HEK293 (cell line): ENCODE results near the gene WDR86.

ENCODE experiments used
- CTCF ChIA-PET: fragments of 350-600 bp; formaldehyde crosslinking; extraction: SDS; loops from one replicate; lab custom pipeline; 2021; ENCODE audit warnings: antibody characterized with exemption; lab: Yijun Ruan, JAX
- POLR2A ChIA-PET: fragments of 300-600 bp; formaldehyde crosslinking; extraction: SDS; loops from one replicate; lab custom pipeline; 2020; ENCODE audit warnings: antibody characterized with exemption, inconsistent platforms; lab: Yijun Ruan, JAX
- H3K27ac ChIP-seq: fragments of 200-500 bp; sonication (Bioruptor generic); 2 replicates; pipeline ENCODE4 v1.5.1; 2014; ENCODE audit warnings: low read depth, low read length, control low read depth, inconsistent platforms; ENCODE audit errors: extremely low read depth
- H3K36me3 ChIP-seq, 2 experiments: fragments of 200-500 bp in 1 of 2; sonication (Bioruptor generic) in 1 of 2; 1 replicate in 1 of 2; 2 replicates in 1 of 2; pipeline ENCODE4 v1.5.1; 2014 to 2017; ENCODE audit warnings: inconsistent platforms in 2 of 2, low read length in 2 of 2; ENCODE audit not compliant: control insufficient read depth in 2 of 2, insufficient read depth in 1 of 2
- H3K4me1 ChIP-seq: fragments of 200-500 bp; sonication (Bioruptor generic); 2 replicates; pipeline ENCODE4 v1.5.1; 2014; ENCODE audit warnings: mild to moderate bottlenecking, low read length, inconsistent platforms; ENCODE audit not compliant: control insufficient read depth, insufficient read depth
- H3K4me3 ChIP-seq: 2 replicates; pipeline ENCODE4 v1.5.1; 2011; ENCODE audit warnings: low read depth, mild to moderate bottlenecking, control low read depth, low read length, moderate library complexity
- H3K9me3 ChIP-seq: fragments of 200-500 bp; sonication (Bioruptor generic); 2 replicates; pipeline ENCODE4 v1.5.1; 2014; ENCODE audit warnings: low read depth, low read length, inconsistent platforms; ENCODE audit not compliant: control insufficient read depth, insufficient read depth
- GLIS1 ChIP-seq: fragments of 450-650 bp; formaldehyde crosslinking; IDR thresholded peaks from 2 replicates; pipeline ENCODE4 v1.5.1; 2016; ENCODE audit warnings: missing biosample characterization, missing genetic modification characterization
- ZEB2 ChIP-seq: fragments of 450-650 bp; formaldehyde crosslinking; IDR thresholded peaks from 2 replicates; pipeline ENCODE4 v1.5.1; 2016; ENCODE audit warnings: missing biosample characterization, missing genetic modification characterization
- ZNF155 ChIP-seq: fragments of 450-650 bp; formaldehyde crosslinking; IDR thresholded peaks from 2 replicates; pipeline ENCODE4 v1.5.1; 2016; ENCODE audit warnings: missing biosample characterization, missing genetic modification characterization
- ZNF169 ChIP-seq: fragments of 450-650 bp; formaldehyde crosslinking; IDR thresholded peaks from 2 replicates; pipeline ENCODE4 v1.5.1; 2016; ENCODE audit warnings: missing biosample characterization, missing genetic modification characterization
- ZNF274 ChIP-seq, 2 experiments: fragments of 200-500 bp in 1 of 2; fragments of 450-650 bp in 1 of 2; sonication (Bioruptor generic) in 1 of 2; formaldehyde crosslinking in 1 of 2; IDR thresholded peaks; 2 replicates each; pipeline versions ENCODE4 v1.5.1 to v1.6.1; 2014 to 2016; ENCODE audit warnings: borderline replicate concordance in 1 of 2, inconsistent platforms in 1 of 2, low read length in 1 of 2, missing biosample characterization in 1 of 2, missing genetic modification characterization in 1 of 2
- ZNF335 ChIP-seq: fragments of 450-650 bp; formaldehyde crosslinking; conservative IDR thresholded peaks from 2 replicates; pipeline ENCODE4 v1.5.1; 2016; ENCODE audit warnings: missing biosample characterization, missing genetic modification characterization
- ZNF629 ChIP-seq: fragments of 450-650 bp; formaldehyde crosslinking; IDR thresholded peaks from 2 replicates; pipeline ENCODE4 v1.5.1; 2017; ENCODE audit warnings: missing biosample characterization, missing genetic modification characterization
- ZNF792 ChIP-seq: fragments of 450-650 bp; formaldehyde crosslinking; IDR thresholded peaks from 2 replicates; pipeline ENCODE4 v1.5.1; 2016; ENCODE audit warnings: missing biosample characterization, missing genetic modification characterization
- TF ChIP-seq, protein P1 (sequence below): fragments of 450-650 bp; formaldehyde crosslinking; IDR thresholded peaks from 2 replicates; pipeline ENCODE4 v1.5.1; 2016; ENCODE audit warnings: missing biosample characterization, missing genetic modification characterization
- TF ChIP-seq, protein P2 (sequence below): fragments of 450-650 bp; formaldehyde crosslinking; IDR thresholded peaks from 2 replicates; pipeline ENCODE4 v1.5.1; 2017; ENCODE audit warnings: missing biosample characterization, missing genetic modification characterization
- TF ChIP-seq, protein P3 (sequence below): fragments of 450-650 bp; formaldehyde crosslinking; IDR thresholded peaks from 2 replicates; pipeline ENCODE4 v1.5.1; 2016; ENCODE audit warnings: missing biosample characterization, missing genetic modification characterization
- TF ChIP-seq, protein P4 (sequence below): fragments of 450-650 bp; formaldehyde crosslinking; IDR thresholded peaks from 2 replicates; pipeline ENCODE4 v1.5.1; 2016; ENCODE audit warnings: missing biosample characterization, missing genetic modification characterization
- TF ChIP-seq, protein P5 (sequence below): fragments of 450-650 bp; formaldehyde crosslinking; IDR thresholded peaks from 2 replicates; pipeline ENCODE4 v1.5.1; 2016; ENCODE audit warnings: missing biosample characterization, missing genetic modification characterization
- TF ChIP-seq, protein P6 (sequence below): fragments of 450-650 bp; formaldehyde crosslinking; IDR thresholded peaks from 2 replicates; pipeline ENCODE4 v1.5.0; 2017; ENCODE audit warnings: missing biosample characterization, missing genetic modification characterization, borderline replicate concordance

Gene WDR86

DNA sequence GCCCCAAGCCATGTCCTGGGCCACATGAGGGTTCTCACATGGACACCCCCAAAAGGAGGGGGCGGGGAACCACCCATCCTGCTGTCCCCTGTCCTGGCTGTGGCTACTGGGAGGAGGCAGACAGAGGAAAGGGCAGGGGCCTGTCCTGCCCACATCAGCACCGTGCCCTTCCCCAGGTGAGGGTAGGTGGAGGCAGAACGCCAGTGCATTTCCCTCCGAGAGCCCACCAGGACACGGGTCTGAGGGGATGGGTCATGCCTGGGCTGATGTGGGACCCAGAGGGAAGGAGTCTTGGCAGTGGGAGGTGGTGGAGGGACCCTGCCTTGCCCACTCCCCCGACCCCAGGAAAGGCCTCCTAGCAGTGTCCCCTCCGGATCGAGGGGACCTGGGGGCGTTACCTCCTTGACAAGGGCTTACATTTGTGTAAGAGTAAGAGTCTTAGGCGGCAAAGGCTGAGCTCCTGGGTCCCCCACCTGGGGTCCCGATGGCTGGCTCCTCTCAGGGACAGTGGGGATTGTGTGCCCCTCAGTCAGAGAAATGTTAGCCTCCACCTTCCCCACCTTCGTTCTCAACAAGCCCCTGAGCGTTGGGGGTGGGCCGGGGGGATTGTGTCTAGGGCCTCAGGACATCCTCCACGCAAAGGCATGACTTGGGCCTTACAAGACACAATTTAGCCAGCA is 24.0 kb upstream of the WDR86 start:
- no peaks in the 10 kb centered on the region for H3K36me3 ChIP-seq
- no peaks in the 10 kb centered on the region for H3K9me3 ChIP-seq
- no peak for TF ChIP-seq ZNF335 (tag by site-specific recombination)
- TF ChIP-seq, protein P1, sequence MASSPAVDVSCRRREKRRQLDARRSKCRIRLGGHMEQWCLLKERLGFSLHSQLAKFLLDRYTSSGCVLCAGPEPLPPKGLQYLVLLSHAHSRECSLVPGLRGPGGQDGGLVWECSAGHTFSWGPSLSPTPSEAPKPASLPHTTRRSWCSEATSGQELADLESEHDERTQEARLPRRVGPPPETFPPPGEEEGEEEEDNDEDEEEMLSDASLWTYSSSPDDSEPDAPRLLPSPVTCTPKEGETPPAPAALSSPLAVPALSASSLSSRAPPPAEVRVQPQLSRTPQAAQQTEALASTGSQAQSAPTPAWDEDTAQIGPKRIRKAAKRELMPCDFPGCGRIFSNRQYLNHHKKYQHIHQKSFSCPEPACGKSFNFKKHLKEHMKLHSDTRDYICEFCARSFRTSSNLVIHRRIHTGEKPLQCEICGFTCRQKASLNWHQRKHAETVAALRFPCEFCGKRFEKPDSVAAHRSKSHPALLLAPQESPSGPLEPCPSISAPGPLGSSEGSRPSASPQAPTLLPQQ (tag by site-specific recombination): no peak
- no peak for TF ChIP-seq GLIS1
- no peak for TF ChIP-seq ZEB2 (tag by site-specific recombination)
- TF ChIP-seq, protein P2, sequence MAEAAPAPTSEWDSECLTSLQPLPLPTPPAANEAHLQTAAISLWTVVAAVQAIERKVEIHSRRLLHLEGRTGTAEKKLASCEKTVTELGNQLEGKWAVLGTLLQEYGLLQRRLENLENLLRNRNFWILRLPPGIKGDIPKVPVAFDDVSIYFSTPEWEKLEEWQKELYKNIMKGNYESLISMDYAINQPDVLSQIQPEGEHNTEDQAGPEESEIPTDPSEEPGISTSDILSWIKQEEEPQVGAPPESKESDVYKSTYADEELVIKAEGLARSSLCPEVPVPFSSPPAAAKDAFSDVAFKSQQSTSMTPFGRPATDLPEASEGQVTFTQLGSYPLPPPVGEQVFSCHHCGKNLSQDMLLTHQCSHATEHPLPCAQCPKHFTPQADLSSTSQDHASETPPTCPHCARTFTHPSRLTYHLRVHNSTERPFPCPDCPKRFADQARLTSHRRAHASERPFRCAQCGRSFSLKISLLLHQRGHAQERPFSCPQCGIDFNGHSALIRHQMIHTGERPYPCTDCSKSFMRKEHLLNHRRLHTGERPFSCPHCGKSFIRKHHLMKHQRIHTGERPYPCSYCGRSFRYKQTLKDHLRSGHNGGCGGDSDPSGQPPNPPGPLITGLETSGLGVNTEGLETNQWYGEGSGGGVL: no peak
- no peak for TF ChIP-seq ZNF629 (tag by site-specific recombination)
- TF ChIP-seq, protein P3, sequence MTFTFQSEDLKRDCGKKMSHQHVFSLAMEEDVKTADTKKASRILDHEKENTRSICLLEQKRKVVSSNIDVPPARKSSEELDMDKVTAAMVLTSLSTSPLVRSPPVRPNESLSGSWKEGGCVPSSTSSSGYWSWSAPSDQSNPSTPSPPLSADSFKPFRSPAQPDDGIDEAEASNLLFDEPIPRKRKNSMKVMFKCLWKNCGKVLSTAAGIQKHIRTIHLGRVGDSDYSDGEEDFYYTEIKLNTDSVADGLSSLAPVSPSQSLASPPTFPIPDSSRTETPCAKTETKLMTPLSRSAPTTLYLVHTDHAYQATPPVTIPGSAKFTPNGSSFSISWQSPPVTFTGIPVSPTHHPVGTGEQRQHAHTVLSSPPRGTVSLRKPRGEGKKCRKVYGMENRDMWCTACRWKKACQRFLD (tag by site-specific recombination): no peak
- TF ChIP-seq ZNF274 (IDR thresholded peaks at IDR 0.05; ENCODE audit: low read length): no peak
- TF ChIP-seq ZNF274 (tag by site-specific recombination; IDR thresholded peaks at IDR 0.05; ENCODE audit: borderline replicate concordance): no peak
- TF ChIP-seq, protein P4, sequence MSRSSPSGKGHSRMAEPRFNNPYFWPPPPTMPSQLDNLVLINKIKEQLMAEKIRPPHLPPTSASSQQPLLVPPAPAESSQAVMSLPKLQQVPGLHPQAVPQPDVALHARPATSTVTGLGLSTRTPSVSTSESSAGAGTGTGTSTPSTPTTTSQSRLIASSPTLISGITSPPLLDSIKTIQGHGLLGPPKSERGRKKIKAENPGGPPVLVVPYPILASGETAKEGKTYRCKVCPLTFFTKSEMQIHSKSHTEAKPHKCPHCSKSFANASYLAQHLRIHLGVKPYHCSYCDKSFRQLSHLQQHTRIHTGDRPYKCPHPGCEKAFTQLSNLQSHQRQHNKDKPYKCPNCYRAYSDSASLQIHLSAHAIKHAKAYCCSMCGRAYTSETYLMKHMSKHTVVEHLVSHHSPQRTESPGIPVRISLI (tag by site-specific recombination): no peak
- TF ChIP-seq, protein P5, sequence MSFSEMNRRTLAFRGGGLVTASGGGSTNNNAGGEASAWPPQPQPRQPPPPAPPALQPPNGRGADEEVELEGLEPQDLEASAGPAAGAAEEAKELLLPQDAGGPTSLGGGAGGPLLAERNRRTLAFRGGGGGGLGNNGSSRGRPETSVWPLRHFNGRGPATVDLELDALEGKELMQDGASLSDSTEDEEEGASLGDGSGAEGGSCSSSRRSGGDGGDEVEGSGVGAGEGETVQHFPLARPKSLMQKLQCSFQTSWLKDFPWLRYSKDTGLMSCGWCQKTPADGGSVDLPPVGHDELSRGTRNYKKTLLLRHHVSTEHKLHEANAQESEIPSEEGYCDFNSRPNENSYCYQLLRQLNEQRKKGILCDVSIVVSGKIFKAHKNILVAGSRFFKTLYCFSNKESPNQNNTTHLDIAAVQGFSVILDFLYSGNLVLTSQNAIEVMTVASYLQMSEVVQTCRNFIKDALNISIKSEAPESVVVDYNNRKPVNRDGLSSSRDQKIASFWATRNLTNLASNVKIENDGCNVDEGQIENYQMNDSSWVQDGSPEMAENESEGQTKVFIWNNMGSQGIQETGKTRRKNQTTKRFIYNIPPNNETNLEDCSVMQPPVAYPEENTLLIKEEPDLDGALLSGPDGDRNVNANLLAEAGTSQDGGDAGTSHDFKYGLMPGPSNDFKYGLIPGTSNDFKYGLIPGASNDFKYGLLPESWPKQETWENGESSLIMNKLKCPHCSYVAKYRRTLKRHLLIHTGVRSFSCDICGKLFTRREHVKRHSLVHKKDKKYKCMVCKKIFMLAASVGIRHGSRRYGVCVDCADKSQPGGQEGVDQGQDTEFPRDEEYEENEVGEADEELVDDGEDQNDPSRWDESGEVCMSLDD: no peak
- TF ChIP-seq ZNF155 (tag by site-specific recombination): no peak
- TF ChIP-seq, protein P6, sequence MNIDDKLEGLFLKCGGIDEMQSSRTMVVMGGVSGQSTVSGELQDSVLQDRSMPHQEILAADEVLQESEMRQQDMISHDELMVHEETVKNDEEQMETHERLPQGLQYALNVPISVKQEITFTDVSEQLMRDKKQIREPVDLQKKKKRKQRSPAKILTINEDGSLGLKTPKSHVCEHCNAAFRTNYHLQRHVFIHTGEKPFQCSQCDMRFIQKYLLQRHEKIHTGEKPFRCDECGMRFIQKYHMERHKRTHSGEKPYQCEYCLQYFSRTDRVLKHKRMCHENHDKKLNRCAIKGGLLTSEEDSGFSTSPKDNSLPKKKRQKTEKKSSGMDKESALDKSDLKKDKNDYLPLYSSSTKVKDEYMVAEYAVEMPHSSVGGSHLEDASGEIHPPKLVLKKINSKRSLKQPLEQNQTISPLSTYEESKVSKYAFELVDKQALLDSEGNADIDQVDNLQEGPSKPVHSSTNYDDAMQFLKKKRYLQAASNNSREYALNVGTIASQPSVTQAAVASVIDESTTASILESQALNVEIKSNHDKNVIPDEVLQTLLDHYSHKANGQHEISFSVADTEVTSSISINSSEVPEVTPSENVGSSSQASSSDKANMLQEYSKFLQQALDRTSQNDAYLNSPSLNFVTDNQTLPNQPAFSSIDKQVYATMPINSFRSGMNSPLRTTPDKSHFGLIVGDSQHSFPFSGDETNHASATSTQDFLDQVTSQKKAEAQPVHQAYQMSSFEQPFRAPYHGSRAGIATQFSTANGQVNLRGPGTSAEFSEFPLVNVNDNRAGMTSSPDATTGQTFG (tag by site-specific recombination): no peak
- TF ChIP-seq ZNF792 (tag by site-specific recombination): no peak
- no peak for TF ChIP-seq ZNF169
- H3K4me3 ChIP-seq: no peak overlapping the region
- ChIA-PET POLR2A (no interaction called here), CTCF (no interaction called here)
- H3K27ac ChIP-seq: no peak overlapping the region
- H3K4me1 ChIP-seq: peaks cover 10% of the 10 kb centered on the region
